K562 (cell line): ENCODE results near the gene AP3B1.
A peak's percentile ranks its signal among the peaks of the same experiment; 100 is the strongest.

Source experiments
- EP300 ChIP-seq: IDR thresholded peaks from 2 replicates; pipeline ENCODE4 v1.6.1; 2012; ENCODE audit warnings: low read length, improper control_type of control experiment
- ZBTB12 ChIP-seq: fragments of 250-450 bp; sonication (Bioruptor Pico); IDR thresholded peaks from 2 replicates; pipeline ENCODE4 v1.4.0; 2020

DNA sequence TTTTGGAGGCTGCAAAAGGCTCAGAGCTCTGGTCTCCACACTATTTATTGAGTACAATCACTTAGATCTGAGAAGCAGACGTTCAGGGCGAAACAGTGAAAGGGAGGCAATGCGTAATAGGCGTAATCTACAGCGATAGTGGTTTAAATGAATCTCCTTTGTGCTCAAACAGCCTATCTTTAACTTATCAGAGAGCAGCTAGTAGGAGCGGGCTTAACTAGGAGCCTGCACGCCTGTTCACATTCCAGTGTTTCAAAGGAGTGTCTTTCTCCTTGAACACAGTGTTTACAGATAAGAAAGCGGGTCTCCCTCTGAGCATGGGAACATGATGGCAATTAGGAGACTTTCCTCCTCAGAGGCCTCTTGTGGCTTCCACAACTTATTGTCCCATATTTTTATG, 49.4 kb downstream of the AP3B1 start:
- TF ChIP-seq EP300 (peak; percentile 18; the same call in 1 of the 2 replicates), ZBTB12 (CRISPR knock-in tag) (no peak)
